IMR-90 (cell line): Measurements from ENCODE around the gene MAT1A. TPM values are rescaled to one million over a fixed set of nuclear protein-coding genes. Genes with fewer than 3 reads are reported as not detected.

Experiments
- ATAC-seq: fragments of 200-7000 bp; cut with Tn5 transposase; 2 replicates; pipeline ENCODE4 v1.9.1; 2020; ENCODE audit warnings: low read depth, mild to moderate bottlenecking, moderate library complexity
- BruUV-seq: library from RNA; stranded (reverse); fragments of 400-500 nt; replicated peaks from 2 replicates; lab custom pipeline; 2021; lab: Mats Ljungman, UMichigan
- CTCF ChIA-PET: fragments of 300-600 bp; formaldehyde crosslinking; extraction: SDS; loops from one replicate; lab custom pipeline; 2021; ENCODE audit warnings: antibody characterized with exemption; lab: Yijun Ruan, JAX
- POLR2A ChIA-PET: fragments of 300-600 bp; sonication (Branson Sonifier 250); formaldehyde crosslinking; loops from one replicate; lab custom pipeline; 2022; ENCODE audit warnings: antibody characterized with exemption; ENCODE audit not compliant: unreplicated experiment; lab: Charles Lee
- DNase-seq: peaks from one replicate; pipeline ENCODE4 v3.0.0; 2013
- H2AFZ ChIP-seq: replicated peaks from 2 replicates; pipeline ENCODE3; 2013; ENCODE audit warnings: low read length, mild to moderate bottlenecking; ENCODE audit not compliant: poor library complexity
- H2AK5ac ChIP-seq: 2 replicates; pipeline ENCODE4 v1.6.1; 2013; ENCODE audit warnings: low read depth, low read length, inconsistent platforms
- H2AK9ac ChIP-seq: replicated peaks from 2 replicates; pipeline ENCODE3; 2013; ENCODE audit warnings: mild to moderate bottlenecking, low read depth, low read length, moderate library complexity; ENCODE audit not compliant: poor library complexity
- H2BK120ac ChIP-seq: 2 replicates; pipeline ENCODE4 v1.6.1; 2013; ENCODE audit warnings: low read depth, low read length, inconsistent platforms
- H2BK15ac ChIP-seq: 3 replicates; pipeline ENCODE4 v1.6.1; 2013; ENCODE audit warnings: low read depth, low read length, inconsistent platforms
- H2BK20ac ChIP-seq: 2 replicates; pipeline ENCODE4 v1.6.1; 2013; ENCODE audit warnings: low read depth, mild to moderate bottlenecking, inconsistent platforms, low read length, moderate library complexity
- H2BK5ac ChIP-seq: 2 replicates; pipeline ENCODE4 v1.6.1; 2013; ENCODE audit warnings: mild to moderate bottlenecking, low read depth, low read length, inconsistent platforms; ENCODE audit not compliant: poor library complexity, severe bottlenecking
- H3K14ac ChIP-seq: replicated peaks from 2 replicates; pipeline ENCODE4 v1.6.1; 2013; ENCODE audit warnings: low read depth, low read length, inconsistent platforms
- H3K18ac ChIP-seq: 2 replicates; pipeline ENCODE4 v1.6.1; 2013; ENCODE audit warnings: low read depth, low read length, control low read depth
- H3K23ac ChIP-seq: 2 replicates; pipeline ENCODE4 v1.6.1; 2013; ENCODE audit warnings: low read depth, low read length, inconsistent platforms
- H3K27ac ChIP-seq: 2 replicates; pipeline ENCODE4 v1.5.1; 2013; ENCODE audit warnings: mild to moderate bottlenecking, control low read depth, low read length; ENCODE audit not compliant: insufficient read depth
- H3K27me3 ChIP-seq: 2 replicates; pipeline ENCODE4 v1.6.1; 2013; ENCODE audit warnings: low read length; ENCODE audit not compliant: control insufficient read depth, insufficient read depth
- H3K36me3 ChIP-seq: 2 replicates; pipeline ENCODE4 v1.6.1; 2013; ENCODE audit warnings: low read length, mixed read lengths; ENCODE audit not compliant: control insufficient read depth, insufficient read depth
- H3K4ac ChIP-seq: 2 replicates; pipeline ENCODE4 v1.6.1; 2013; ENCODE audit warnings: low read depth, low read length, inconsistent platforms
- H3K4me1 ChIP-seq: 2 replicates; pipeline ENCODE4 v1.6.1; 2013; ENCODE audit warnings: low read length, mixed read lengths; ENCODE audit not compliant: control insufficient read depth, insufficient read depth
- H3K4me2 ChIP-seq: 2 replicates; pipeline ENCODE4 v1.6.1; 2013; ENCODE audit warnings: low read depth, mild to moderate bottlenecking, control low read depth, low read length, moderate library complexity
- H3K4me3 ChIP-seq: 2 replicates; pipeline ENCODE4 v1.5.1; 2013; ENCODE audit warnings: low read depth, mild to moderate bottlenecking, control low read depth, low read length, moderate library complexity; ENCODE audit not compliant: insufficient read depth
- H3K56ac ChIP-seq: 2 replicates; pipeline ENCODE4 v1.6.1; 2013; ENCODE audit warnings: low read length, inconsistent platforms; ENCODE audit not compliant: insufficient read depth; ENCODE audit errors: extremely low read depth
- H3K79me1 ChIP-seq, 2 experiments: 2 replicates each; pipeline ENCODE4 v1.6.1; 2013; ENCODE audit warnings: low read length in 2 of 2, inconsistent platforms in 1 of 2, low read depth in 1 of 2
- H3K9ac ChIP-seq: 2 replicates; pipeline ENCODE4 v1.6.1; 2013; ENCODE audit warnings: low read depth, low read length, control low read depth
- H3K9me1 ChIP-seq: 2 replicates; pipeline ENCODE4 v1.6.1; 2013; ENCODE audit warnings: low read length, inconsistent platforms; ENCODE audit not compliant: insufficient read depth
- H3K9me3 ChIP-seq: 2 replicates; pipeline ENCODE4 v1.6.1; 2013; ENCODE audit warnings: low read length; ENCODE audit not compliant: control insufficient read depth, insufficient read depth
- H4K20me1 ChIP-seq: 2 replicates; pipeline ENCODE4 v1.6.1; 2013; ENCODE audit warnings: low read length, inconsistent platforms; ENCODE audit not compliant: insufficient read depth
- H4K5ac ChIP-seq: 2 replicates; pipeline ENCODE4 v1.6.1; 2013; ENCODE audit warnings: mild to moderate bottlenecking, low read depth, low read length, control low read depth
- H4K8ac ChIP-seq, 2 experiments: 2 replicates each; pipeline ENCODE4 v1.6.1; 2013; ENCODE audit warnings: low read depth in 2 of 2, low read length in 2 of 2, control low read depth in 1 of 2, inconsistent platforms in 1 of 2
- H4K91ac ChIP-seq: 2 replicates; pipeline ENCODE4 v1.6.1; 2013; ENCODE audit warnings: low read depth, low read length, inconsistent platforms; ENCODE audit not compliant: insufficient read depth
- BHLHE40 ChIP-seq: fragments of 150-350 bp; IDR thresholded peaks from 2 replicates; pipeline ENCODE4 v1.6.1; 2016; ENCODE audit warnings: mild to moderate bottlenecking, low read depth, low read length
- CEBPB ChIP-seq: IDR thresholded peaks from 2 replicates; pipeline ENCODE4 v1.6.1; 2012; ENCODE audit warnings: low read depth, low read length, improper control_type of control experiment
- CTCF ChIP-seq: conservative IDR thresholded peaks from 2 replicates; pipeline ENCODE4 v1.5.1; 2012; ENCODE audit warnings: mild to moderate bottlenecking, low read depth, low read length, improper control_type of control experiment
- ELK1 ChIP-seq: fragments of 150-350 bp; IDR thresholded peaks from 2 replicates; pipeline ENCODE4 v1.6.1; 2016; ENCODE audit warnings: low read depth, mild to moderate bottlenecking, low read length, moderate library complexity, borderline replicate concordance
- MAZ ChIP-seq: IDR thresholded peaks from 2 replicates; pipeline ENCODE4 v1.6.1; 2012; ENCODE audit warnings: low read depth, mild to moderate bottlenecking, low read length, improper control_type of control experiment, moderate library complexity, borderline replicate concordance
- MXI1 ChIP-seq: IDR thresholded peaks from 2 replicates; pipeline ENCODE4 v1.6.1; 2012; ENCODE audit warnings: low read depth, mild to moderate bottlenecking, low read length, moderate library complexity, borderline replicate concordance
- NFE2L2 ChIP-seq: fragments of 150-350 bp; IDR thresholded peaks from 2 replicates; pipeline ENCODE4 v1.6.1; 2016; ENCODE audit warnings: low read depth, mild to moderate bottlenecking, low read length
- POLR2A ChIP-seq: IDR thresholded peaks from 2 replicates; pipeline ENCODE4 v1.6.1; 2012; ENCODE audit warnings: mild to moderate bottlenecking, low read depth, low read length
- RAD21 ChIP-seq: IDR thresholded peaks from 2 replicates; pipeline ENCODE4 v1.6.1; 2012; ENCODE audit warnings: low read length, improper control_type of control experiment
- RCOR1 ChIP-seq: IDR thresholded peaks from 2 replicates; pipeline ENCODE4 v1.6.1; 2012; ENCODE audit warnings: mild to moderate bottlenecking, low read length, improper control_type of control experiment; ENCODE audit not compliant: insufficient replicate concordance
- RFX5 ChIP-seq: IDR thresholded peaks from 2 replicates; pipeline ENCODE4 v1.8.0; 2012; ENCODE audit warnings: low read depth, mild to moderate bottlenecking, low read length, moderate library complexity
- SMC3 ChIP-seq: fragments of 150-350 bp; IDR thresholded peaks from 2 replicates; pipeline ENCODE4 v1.6.1; 2016; ENCODE audit warnings: low read depth, mild to moderate bottlenecking, antibody characterized with exemption, low read length, moderate library complexity
- USF2 ChIP-seq: fragments of 150-350 bp; IDR thresholded peaks from 2 replicates; pipeline ENCODE4 v1.6.1; 2017; ENCODE audit warnings: mild to moderate bottlenecking, antibody characterized with exemption, low read length, low read depth
- WGBS, 2 experiments: methylation state at CpG; one replicate each; pipeline versions ENCODE4 v1.1.5 to v1.1.7; 2013; ENCODE audit warnings: missing lambda C conversion rate in 2 of 2; ENCODE audit not compliant: insufficient read length in 1 of 2; ENCODE audit errors: extremely low coverage in 2 of 2; 5-methylcytosine and 5-hydroxymethylcytosine counted together
- dilution Hi-C: fragments of 300-500 bp; cut with HindIII; formaldehyde crosslinking; loops from one replicate; pipeline ENCODE4 v1.14.3; 2018; ENCODE audit warnings: low sequenced_read_pairs; ENCODE audit not compliant: unreplicated experiment
- in situ Hi-C: fragments of 300-500 bp; cut with MboI; formaldehyde crosslinking; loops from 3 replicates; pipeline ENCODE4 v1.14.3; 2019; ENCODE audit warnings: low sequenced_read_pairs, inconsistent platforms, mixed read lengths
- intact Hi-C: fragments of 100-400 bp; cut with micrococcal nuclease; formaldehyde crosslinking; loops from 2 replicates; pipeline ENCODE4 v1.10.0; 2022
- polyA plus RNA-seq, 3 experiments: library from polyadenylated mRNA; depleted of rRNA; stranded (reverse); fragments of >200 nt; gene quantifications; 2 replicates each; pipeline ENCODE4 v1.2.3, GENCODE V29; 2012; ENCODE audit warnings: low replicate concordance in 1 of 3
- total RNA-seq: library from RNA; depleted of rRNA; stranded (reverse); fragments of >200 nt; gene quantifications from 2 replicates; pipeline ENCODE4 v1.2.3, GENCODE V29; 2012

The MAT1A gene
- total and polyA plus RNA-seq, 2 of the 4 experiments (the other 2 are of a cell fraction): not detected

- H2AFZ ChIP-seq: no peak overlapping the region
- no peaks in the 10 kb centered on the region for H4K20me1 ChIP-seq
- H3K9me1 ChIP-seq: no peaks in the 10 kb centered on the region
- no peaks in the 10 kb centered on the region for H3K36me3 ChIP-seq
- dilution Hi-C loops: no loop called here
- no peak overlapping the region for H4K91ac ChIP-seq
- WGBS, 2 experiments: no CpG with 5 or more reads among the region's 1 CpG
- no peak overlapping the region for H3K14ac ChIP-seq
- H2BK5ac ChIP-seq: no peak overlapping the region
- no peaks in the 10 kb centered on the region for H3K4me1 ChIP-seq
- H3K18ac ChIP-seq: no peak overlapping the region
- intact Hi-C loops: no loop called here
- no peak overlapping the region for H2AK5ac ChIP-seq
- DNase-seq (no peak), ATAC-seq (no peak)
- POLR2A ChIA-PET: no interaction called here
- H2BK15ac ChIP-seq: no peak overlapping the region
- no peak overlapping the region for H2BK120ac ChIP-seq
- no peak overlapping the region for H3K27ac ChIP-seq
- H3K9me3 ChIP-seq: no peaks in the 10 kb centered on the region
- CTCF ChIA-PET: no interaction called here
- no peak overlapping the region for H3K56ac ChIP-seq
- no peak overlapping the region for H2BK20ac ChIP-seq
- no TSS peak for BruUV-seq
- TF ChIP-seq SMC3: no peak
- TF ChIP-seq RFX5: no peak
- TF ChIP-seq POLR2A: no peak
- no peak for TF ChIP-seq CTCF
- TF ChIP-seq BHLHE40: no peak
- no peak for TF ChIP-seq NFE2L2
- TF ChIP-seq USF2: no peak
- TF ChIP-seq ELK1: no peak
- TF ChIP-seq RCOR1: no peak
- TF ChIP-seq MXI1: no peak
- TF ChIP-seq MAZ: no peak
- no peak for TF ChIP-seq RAD21
- TF ChIP-seq CEBPB: no peak
- H3K23ac ChIP-seq: no peak overlapping the region
- H3K4me3 ChIP-seq: no peak overlapping the region
- no peak overlapping the region for H4K8ac ChIP-seq
- H3K27me3 ChIP-seq: no peaks in the 10 kb centered on the region
- no peak overlapping the region for H4K5ac ChIP-seq
- no peak overlapping the region for H2AK9ac ChIP-seq
- H3K79me1 ChIP-seq: no peaks in the 10 kb centered on the region
- no peak overlapping the region for H3K4me2 ChIP-seq
- H3K4ac ChIP-seq: no peak overlapping the region
- H3K9ac ChIP-seq: no peak overlapping the region
- in situ Hi-C loops: no loop called here
Measured at GRCh38 chr10:80322711-80323110, 33.3 kb upstream of the MAT1A start.
